NCI-H69 (cell line): Measurements from ENCODE around the gene POGZ.
A peak's percentile ranks its signal among the peaks of the same experiment; 100 is the strongest.
"Not testable (repeated sequence)": the region's sequence is repeated elsewhere in the genome, so short reads cannot be mapped to it uniquely, and the experiment has no call there.

Source experiments
- DNase-seq: peaks from one replicate; lab custom pipeline; 2025; lab: John Stamatoyannopoulos, UW

POGZ gene

DNA sequence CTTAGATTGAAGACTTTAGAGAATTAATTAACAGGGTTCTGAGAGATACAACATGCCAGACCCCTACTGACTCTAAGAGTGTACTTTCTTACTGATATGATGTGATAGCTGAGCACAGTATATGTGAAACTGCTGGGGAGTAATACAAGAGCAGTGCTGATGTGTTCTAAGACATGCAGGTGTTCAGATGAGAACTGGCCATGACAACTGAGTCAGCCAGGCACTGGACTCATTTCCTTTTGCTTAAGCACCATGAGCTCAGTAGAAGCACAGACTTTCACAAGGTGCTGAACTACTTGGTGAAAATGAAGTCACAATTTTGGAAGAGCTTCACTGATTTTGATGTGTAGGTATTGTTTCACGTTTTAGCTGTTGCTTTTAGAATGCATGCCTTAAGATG lies 15.9 kb upstream of the POGZ start:
- DNase-seq, result no peak

DNA sequence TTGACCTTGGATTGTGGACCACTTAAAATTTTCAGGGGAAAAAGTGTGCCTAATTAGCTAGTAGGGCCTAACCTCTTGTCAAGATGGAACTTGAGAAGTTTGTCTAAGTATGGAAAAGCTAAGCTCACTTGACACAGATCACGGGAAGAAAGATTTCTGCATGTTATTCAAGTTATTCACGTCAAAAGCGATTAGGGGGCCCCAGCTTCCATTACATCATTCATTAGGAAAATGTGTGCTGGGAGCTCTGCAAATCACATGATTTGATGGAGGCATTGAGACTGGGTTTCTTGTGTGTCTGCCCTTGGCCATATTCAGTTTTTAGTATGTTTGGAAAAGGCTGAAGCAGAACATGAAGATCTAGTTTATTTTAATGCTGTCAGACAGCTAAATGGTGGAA lies 15.5 kb upstream of the POGZ start:
- DNase-seq, result no peak

DNA sequence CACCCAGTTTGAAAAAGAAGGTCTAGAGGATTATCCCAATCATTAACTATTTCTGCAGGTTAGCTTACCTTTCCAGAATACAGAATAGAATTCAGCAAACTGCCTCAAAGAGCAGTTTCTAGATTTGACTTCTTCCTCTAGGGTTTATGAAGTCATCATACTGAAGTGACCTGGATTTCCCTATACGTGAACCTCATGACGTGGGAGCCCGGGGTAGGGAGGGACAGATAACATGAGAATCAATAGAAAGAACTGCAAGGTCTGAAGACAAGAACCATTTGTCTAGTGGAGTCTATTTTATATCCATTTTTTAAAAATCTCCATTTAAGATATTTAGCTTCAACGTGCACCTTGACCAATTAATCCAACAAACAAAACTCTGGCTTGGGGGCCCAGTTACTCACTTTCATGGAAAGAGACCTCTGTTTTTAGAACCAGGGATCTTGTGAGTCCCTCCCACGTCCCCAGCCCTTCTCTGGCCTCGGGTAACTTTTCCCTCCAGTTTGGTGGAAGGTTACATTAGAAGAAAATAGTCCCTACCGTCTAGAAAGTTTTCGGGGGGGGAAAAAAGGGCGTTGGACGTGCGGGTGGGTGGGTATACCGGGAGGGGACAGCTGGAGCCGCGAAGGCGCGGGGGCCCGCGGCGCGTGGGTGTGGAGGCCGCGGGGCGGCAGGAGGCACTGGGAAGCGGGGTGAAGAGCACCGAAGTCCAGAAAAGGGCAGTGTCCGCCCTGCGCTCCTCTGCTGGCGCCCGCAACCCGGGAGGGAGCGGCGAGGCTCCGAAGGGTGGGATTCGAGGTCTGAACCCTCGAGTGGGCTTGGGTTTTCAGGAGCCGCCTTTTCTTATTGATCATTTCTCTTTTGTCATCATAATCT lies 13.8 kb upstream of the POGZ start:
- peak; percentile 67 for DNase-seq

DNA sequence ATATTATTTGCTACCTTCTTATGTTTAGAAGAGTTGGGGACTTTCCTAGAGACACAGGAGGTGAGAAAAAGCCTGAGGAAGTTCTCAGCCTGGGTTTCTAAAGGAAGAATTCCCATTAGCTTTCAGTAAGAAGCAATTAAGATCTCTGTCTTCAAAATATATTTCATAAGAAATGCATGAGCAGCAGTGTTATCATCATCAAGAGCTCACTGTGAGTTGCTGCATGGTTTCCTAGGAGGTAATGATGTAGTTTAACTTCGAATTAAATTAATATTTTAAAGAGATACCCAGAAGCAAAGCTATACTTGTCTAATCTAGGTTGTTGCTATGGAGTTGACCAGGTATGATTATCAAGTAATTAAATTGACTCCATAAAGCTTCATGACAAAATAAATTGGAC lies 5.7 kb upstream of the POGZ start:
- DNase-seq, result no peak

DNA sequence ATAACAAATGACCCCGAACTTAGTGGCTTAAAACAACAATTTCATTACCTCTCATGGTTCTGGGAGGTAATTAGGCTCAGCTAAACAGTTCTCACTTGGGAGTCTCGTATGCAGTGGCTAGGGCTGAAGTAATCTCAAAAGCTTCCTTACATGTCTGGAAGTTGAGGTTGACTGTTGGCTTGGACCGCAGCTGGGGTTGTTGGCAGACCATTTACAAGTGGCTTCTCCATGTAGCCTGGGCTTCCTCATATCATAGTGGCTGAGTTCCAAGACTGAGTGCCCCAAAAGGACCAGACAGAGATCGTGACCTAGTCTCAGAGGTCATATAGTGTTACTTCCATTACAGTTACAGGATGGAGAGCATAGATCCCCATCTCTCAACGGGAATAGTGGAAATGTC lies 2.4 kb upstream of the POGZ start:
- no peak for DNase-seq

DNA sequence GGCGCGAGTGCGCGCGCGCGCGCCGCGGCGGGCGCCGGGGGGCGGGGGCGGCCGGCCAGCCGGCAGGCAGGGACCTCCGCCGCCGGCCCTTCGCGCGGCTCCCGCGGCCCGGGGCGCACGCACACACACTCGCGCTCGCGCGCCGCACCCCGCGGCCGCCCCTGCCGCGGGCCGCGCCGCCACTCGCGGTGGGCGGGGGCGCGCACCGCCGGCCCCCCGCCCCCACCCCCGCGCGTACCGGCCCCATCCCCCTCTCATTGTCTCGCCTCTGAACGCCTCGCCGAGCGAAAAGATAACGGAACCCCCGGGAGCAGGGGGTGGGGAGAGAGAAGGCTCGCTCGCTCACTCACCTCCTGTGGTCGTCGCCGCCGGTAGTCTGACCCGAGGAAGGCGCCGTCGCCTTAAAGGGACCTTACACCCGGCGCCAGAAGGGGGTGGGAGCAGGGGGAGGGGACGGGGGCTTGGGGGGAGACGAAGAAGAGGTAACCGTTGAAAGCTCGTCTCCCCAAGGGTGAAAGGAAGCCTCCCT lies 428 bp downstream of the POGZ start:
- DNase-seq, result peak; percentile 93

DNA sequence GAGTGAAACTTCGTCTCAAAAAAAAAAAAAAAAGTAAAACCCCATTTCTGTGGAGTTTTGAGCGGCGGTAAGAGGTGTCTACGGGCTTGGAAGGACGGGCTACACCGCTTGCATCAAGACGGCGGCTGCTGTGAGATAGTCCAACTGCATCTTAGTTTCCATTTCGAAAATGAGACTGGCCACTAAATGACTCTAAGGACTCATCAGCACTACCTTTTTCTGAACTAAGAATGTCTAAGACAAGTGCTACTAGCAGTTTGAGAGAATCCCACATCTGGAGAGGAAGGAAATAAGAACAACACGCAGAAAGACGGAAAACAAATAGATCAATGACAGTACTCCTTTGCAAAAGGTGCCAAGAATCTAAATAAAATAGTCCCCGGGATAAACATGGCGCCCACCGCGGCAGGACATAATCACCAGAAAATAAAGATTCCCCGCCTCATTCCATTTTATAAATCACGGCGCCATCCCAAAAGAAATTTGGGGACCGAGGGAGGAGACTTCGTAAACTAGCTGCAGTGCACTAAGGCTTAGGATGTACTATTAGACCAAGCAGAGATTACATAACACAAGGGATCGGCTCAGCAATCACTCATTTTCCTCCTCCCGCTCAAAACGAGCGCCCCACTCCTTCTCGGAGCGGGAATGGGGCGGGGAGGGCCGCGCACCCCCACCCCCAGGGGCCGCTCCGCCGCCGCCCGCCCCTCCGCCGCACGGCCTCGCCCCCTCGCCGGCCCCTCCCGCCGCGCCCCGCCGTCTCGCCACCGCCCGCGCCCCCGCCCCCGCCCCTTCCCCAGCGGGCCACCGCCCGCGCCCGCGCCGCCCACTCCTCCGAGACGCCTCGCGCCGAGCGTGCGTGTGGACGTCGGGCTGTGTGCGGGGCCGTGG lies 1.1 kb downstream of the POGZ start:
- DNase-seq, result peak; percentile 95

DNA sequence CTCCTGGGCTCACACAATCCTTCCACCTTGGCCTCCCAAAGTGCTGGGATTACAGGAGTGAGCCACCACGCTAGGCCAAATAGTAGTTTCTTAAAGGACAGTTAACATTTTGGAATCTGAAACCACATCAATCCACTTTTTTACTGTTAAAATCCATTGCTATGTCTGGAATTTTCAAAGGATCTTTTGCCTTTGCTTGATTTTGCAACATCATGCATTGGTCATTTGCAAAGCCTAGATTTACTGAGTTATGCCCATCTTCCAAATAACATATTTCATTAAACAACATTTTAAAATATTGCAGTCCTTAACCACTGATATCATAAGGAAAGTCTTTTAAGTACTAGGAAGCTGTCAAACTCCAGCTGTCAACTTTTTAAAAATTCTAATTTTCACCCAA lies 3.3 kb downstream of the POGZ start:
- no peak for DNase-seq

- no peak for DNase-seq
These were observed 4.1 kb downstream of the POGZ start for GRCh38 chr1:151455231-151455630.

DNA sequence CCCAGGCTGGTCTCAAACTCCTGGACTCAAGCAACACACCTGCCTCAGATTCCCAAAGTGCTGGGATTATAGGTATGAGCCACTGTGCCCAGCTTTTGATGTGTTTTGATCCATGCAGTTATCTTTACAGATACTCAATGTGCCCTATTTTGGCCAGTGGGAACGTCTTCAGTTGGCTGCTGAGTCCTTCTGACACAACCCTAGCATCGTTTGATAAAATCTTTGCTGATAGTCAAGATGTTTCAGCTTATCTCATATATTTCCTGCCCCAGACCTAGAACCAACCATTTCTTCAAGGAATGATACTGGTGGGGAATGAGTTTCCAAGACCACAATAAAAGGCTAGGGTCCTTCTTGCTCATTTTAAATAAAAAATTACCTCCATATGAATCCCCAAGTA lies 11.6 kb downstream of the POGZ start:
- no peak for DNase-seq

- no peak for DNase-seq
These were observed 14.5 kb downstream of the POGZ start for GRCh38 chr1:151444783-151445177.

DNA sequence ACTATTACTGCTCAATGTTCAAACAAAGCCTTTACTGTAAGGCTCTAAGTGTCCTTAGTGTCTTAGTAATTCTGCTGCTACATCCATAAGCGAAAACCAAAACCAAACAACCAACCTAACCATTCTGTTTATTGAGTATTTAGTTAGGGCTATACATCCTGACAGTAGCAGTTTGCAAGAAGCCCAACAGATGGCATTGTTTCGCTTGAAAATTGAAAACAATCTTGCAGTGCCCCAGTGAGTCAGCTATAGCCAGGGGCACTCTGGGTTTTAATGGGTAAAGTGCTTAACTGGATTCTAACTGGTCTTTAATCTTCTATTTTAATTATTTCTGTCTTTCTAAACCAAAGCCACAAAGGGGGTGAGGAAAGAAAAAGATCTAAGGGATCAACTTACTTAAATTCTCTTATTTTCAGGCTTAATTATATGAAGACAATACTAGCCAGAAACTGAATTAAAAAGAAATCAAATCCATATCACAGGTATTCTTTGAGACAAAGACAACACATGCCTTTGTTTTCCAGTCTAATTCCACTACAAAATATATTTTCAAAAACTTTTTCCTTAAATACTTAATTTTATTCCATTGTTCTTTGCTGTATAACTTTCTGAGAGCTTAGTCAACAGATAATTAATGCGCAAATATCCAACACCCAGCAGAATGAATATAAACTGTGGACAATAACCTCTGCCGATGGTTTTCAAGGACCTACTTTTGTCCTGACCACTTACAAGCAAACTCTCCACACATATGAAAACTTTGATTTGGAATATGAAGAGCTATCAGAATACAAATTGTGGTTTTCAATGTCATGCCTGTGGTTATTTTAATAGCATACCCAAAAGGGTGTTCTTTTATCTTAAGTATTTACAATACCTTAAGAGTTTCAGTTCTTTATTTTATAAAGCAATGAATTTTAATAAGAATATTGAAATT lies 15.2 kb downstream of the POGZ start:
- peak; percentile 87 for DNase-seq

DNA sequence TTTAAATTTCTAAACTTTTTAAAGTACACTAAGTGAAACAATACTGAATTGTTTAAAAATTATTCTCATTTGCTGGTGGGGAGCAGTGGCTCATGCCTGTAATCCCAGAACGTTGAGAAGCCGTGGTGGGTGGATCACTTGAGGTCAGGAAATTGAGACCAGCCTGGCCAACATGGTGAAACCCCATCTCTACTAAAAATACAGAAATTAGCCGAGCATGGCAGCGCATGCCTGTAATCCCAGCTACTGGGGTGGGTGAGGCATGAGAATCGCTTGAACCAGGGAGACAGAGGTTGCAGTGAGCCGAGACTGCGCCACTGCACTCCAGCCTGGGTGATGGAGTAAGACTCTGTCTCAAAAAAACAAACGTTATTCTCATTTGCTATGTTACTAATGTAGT lies 21.9 kb downstream of the POGZ start:
- DNase-seq, result not testable (repeated sequence)

- no peak for DNase-seq
These were observed 22.3 kb downstream of the POGZ start for GRCh38 chr1:151436985-151437384.

DNA sequence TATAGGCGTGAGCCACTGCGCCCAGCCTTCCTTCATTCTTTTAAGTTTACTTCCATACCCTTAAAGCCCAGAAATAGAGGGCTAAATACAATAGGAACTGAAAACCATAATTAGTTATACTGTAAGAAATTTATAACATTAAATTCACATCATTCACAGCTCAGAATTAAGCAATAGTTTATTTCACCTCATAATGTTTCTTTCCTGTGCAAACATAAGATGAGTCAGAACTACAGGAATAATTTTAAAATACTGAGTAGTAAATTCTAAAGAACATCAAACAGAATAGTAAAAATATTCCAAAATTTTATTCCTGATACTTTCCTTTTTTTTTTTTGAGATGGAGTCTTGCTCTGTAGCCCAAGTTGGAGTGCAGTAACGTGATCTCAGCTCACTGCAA lies 24.1 kb downstream of the POGZ start:
- DNase-seq, result no peak

GRCh38 chr1:151433827-151434226 lies 25.5 kb downstream of the POGZ start:
- not testable (repeated sequence) for DNase-seq

GRCh38 chr1:151428068-151428467 lies 31.2 kb downstream of the POGZ start:
- no peak for DNase-seq

- DNase-seq, result no peak
These were observed 34.2 kb downstream of the POGZ start for GRCh38 chr1:151425103-151425502.

GRCh38 chr1:151419819-151420218 lies 39.5 kb downstream of the POGZ start:
- no peak for DNase-seq

DNA sequence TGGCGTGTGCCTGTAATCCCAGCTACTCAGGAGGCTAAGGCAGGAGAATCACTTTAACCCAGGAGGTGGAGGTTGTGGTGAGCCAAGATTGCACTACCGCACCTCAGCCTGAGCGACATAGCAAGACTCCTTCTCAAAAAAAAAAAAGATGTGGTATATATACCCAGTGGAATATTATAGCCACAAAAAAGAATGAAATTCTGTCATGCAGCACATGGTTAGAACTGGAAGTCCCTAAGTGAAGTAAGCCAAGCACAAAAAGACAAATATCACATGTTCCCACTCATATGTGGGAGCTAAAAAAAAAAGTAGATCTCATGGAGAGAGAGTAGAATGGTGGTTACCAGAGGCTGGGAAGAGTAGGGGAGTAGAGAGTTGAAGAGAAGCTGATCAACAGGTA lies 41.2 kb downstream of the POGZ start:
- DNase-seq, result no peak

GRCh38 chr1:151416231-151416630 lies 43.1 kb downstream of the POGZ start:
- DNase-seq, result no peak

GRCh38 chr1:151411884-151412283 lies 47.4 kb downstream of the POGZ start:
- no peak for DNase-seq
